ENCODE data around the gene ABCG4.

DNA sequence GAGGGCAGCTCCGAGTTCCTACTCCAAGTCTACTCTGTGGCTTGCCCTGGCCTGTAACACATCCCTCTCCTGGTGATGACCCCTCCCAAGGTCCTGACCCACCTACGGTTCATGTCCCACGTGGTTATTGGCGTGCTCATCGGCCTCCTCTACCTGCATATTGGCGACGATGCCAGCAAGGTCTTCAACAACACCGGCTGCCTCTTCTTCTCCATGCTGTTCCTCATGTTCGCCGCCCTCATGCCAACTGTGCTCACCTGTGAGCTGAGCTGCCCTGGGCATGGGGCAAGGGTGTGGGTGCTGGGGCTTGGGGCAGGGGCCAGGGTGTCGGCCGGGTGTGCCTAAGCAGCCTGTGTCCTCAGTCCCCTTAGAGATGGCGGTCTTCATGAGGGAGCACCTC is 9.6 kb downstream of the ABCG4 start:
- TF ChIP-seq, protein P1, sequence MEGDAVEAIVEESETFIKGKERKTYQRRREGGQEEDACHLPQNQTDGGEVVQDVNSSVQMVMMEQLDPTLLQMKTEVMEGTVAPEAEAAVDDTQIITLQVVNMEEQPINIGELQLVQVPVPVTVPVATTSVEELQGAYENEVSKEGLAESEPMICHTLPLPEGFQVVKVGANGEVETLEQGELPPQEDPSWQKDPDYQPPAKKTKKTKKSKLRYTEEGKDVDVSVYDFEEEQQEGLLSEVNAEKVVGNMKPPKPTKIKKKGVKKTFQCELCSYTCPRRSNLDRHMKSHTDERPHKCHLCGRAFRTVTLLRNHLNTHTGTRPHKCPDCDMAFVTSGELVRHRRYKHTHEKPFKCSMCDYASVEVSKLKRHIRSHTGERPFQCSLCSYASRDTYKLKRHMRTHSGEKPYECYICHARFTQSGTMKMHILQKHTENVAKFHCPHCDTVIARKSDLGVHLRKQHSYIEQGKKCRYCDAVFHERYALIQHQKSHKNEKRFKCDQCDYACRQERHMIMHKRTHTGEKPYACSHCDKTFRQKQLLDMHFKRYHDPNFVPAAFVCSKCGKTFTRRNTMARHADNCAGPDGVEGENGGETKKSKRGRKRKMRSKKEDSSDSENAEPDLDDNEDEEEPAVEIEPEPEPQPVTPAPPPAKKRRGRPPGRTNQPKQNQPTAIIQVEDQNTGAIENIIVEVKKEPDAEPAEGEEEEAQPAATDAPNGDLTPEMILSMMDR (conservative IDR thresholded peaks at IDR 0.05; ENCODE audit: low read depth in 2 of 2): no peak
- TF ChIP-seq POLR2AphosphoS5 (IDR thresholded peaks at IDR 0.05; ENCODE audit: low read depth) (no peak), EZH2 (IDR thresholded peaks at IDR 0.05; ENCODE audit: low read depth, unreplicated experiment) (no peak), NANOG (IDR thresholded peaks at IDR 0.05; ENCODE audit: borderline replicate concordance) (no peak), CREB1 (CRISPR knock-in tag; IDR thresholded peaks at IDR 0.05; ENCODE audit: low read depth) (no peak), STAT1 (IDR thresholded peaks at IDR 0.05; ENCODE audit: unreplicated experiment) (no peak), EZH2phosphoT487 (IDR thresholded peaks at IDR 0.05; ENCODE audit: unreplicated experiment) (no peak), JUNB (IDR thresholded peaks at IDR 0.05; ENCODE audit: unreplicated experiment) (no peak)
- TF ChIP-seq, protein P2, sequence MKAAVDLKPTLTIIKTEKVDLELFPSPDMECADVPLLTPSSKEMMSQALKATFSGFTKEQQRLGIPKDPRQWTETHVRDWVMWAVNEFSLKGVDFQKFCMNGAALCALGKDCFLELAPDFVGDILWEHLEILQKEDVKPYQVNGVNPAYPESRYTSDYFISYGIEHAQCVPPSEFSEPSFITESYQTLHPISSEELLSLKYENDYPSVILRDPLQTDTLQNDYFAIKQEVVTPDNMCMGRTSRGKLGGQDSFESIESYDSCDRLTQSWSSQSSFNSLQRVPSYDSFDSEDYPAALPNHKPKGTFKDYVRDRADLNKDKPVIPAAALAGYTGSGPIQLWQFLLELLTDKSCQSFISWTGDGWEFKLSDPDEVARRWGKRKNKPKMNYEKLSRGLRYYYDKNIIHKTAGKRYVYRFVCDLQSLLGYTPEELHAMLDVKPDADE (IDR thresholded peaks at IDR 0.05): no peak
- TF ChIP-seq, protein P3, sequence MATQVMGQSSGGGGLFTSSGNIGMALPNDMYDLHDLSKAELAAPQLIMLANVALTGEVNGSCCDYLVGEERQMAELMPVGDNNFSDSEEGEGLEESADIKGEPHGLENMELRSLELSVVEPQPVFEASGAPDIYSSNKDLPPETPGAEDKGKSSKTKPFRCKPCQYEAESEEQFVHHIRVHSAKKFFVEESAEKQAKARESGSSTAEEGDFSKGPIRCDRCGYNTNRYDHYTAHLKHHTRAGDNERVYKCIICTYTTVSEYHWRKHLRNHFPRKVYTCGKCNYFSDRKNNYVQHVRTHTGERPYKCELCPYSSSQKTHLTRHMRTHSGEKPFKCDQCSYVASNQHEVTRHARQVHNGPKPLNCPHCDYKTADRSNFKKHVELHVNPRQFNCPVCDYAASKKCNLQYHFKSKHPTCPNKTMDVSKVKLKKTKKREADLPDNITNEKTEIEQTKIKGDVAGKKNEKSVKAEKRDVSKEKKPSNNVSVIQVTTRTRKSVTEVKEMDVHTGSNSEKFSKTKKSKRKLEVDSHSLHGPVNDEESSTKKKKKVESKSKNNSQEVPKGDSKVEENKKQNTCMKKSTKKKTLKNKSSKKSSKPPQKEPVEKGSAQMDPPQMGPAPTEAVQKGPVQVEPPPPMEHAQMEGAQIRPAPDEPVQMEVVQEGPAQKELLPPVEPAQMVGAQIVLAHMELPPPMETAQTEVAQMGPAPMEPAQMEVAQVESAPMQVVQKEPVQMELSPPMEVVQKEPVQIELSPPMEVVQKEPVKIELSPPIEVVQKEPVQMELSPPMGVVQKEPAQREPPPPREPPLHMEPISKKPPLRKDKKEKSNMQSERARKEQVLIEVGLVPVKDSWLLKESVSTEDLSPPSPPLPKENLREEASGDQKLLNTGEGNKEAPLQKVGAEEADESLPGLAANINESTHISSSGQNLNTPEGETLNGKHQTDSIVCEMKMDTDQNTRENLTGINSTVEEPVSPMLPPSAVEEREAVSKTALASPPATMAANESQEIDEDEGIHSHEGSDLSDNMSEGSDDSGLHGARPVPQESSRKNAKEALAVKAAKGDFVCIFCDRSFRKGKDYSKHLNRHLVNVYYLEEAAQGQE (IDR thresholded peaks at IDR 0.05; ENCODE audit: unreplicated experiment): no peak

Data from GM23338 (cell line).